Measurements from ENCODE around the gene METTL22. TPM values are rescaled to one million over a fixed set of nuclear protein-coding genes. Genes with fewer than 3 reads are reported as not detected.

METTL22 gene
- polyA plus RNA-seq, 1 of the 3 experiments (the other 2 are of a cell fraction), result 38.3 TPM

DNA sequence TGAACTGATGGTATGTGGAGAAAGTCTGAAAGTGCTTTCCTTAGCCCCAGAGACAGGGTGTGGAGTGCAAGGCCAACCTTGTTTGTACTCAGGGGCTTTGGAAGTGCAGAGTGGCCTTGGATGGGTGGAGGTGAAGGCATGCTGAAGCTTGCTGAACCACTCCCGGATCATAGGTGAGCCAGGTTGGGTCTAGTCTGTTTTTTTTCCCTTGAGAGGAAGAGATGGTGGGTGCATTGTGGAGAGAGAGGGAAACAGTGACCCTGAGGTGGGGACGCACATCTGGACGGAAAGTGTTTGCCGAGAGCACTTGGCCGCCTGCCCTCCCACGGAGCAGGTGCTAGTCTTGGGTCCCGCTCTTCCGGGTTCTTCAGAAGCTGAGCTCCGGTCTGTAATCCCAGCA, 65.4 kb downstream of the METTL22 start:
- no peak for DNase-seq
- CTCF ChIA-PET, result interaction anchor here (1.0 kb wide), 1 partner anchor 105 kb away, joined by 3 read pairs; no protein-coding TSS in a partner anchor
- WGBS (ENCODE audit: low lambda C conversion rate), result 85% methylated on average over 9 of the region's 9 CpGs
- no peak overlapping the region for H3K4me3 ChIP-seq (ENCODE audit: low read depth in 2 of 2, low read length in 1 of 2)
- no peaks in the 10 kb centered on the region for H3K9me2 ChIP-seq
- no peak overlapping the region for H3K9ac ChIP-seq
- H3K36me3 ChIP-seq (replicated peaks in 1 of 2; ENCODE audit: control insufficient read depth in 1 of 2, insufficient read depth in 2 of 2, low read length in 1 of 2), result no peaks in the 10 kb centered on the region
- H3K79me2 ChIP-seq (ENCODE audit: insufficient read depth), result no peaks in the 10 kb centered on the region
- H4K20me1 ChIP-seq (ENCODE audit: insufficient read depth), result no peaks in the 10 kb centered on the region
- H3K9me3 ChIP-seq, result peaks cover 7% of the 10 kb centered on the region
- no peak overlapping the region for H2AFZ ChIP-seq (ENCODE audit: low read depth)
- TF ChIP-seq, protein P1, sequence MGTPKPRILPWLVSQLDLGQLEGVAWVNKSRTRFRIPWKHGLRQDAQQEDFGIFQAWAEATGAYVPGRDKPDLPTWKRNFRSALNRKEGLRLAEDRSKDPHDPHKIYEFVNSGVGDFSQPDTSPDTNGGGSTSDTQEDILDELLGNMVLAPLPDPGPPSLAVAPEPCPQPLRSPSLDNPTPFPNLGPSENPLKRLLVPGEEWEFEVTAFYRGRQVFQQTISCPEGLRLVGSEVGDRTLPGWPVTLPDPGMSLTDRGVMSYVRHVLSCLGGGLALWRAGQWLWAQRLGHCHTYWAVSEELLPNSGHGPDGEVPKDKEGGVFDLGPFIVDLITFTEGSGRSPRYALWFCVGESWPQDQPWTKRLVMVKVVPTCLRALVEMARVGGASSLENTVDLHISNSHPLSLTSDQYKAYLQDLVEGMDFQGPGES (IDR thresholded peaks at IDR 0.05; ENCODE audit: low read depth, low read length), result no peak
- TF ChIP-seq CHD2 (IDR thresholded peaks at IDR 0.05; ENCODE audit: low read length, partially characterized antibody) (no peak), CTCF (IDR thresholded peaks at IDR 0.05) (no peak), POLR2AphosphoS5 (IDR thresholded peaks at IDR 0.05; ENCODE audit: low read depth, low read length) (no peak), FOSL2 (IDR thresholded peaks at IDR 0.05; ENCODE audit: borderline replicate concordance, low read depth) (no peak), MXI1 (IDR thresholded peaks at IDR 0.05; ENCODE audit: low read depth, low read length) (no peak), SIN3A (IDR thresholded peaks at IDR 0.05; ENCODE audit: borderline replicate concordance, low read depth, low read length) (no peak)
- no peak overlapping the region for H3K27ac ChIP-seq (ENCODE audit: low read depth in 2 of 2, low read length in 1 of 2)
- no peaks in the 10 kb centered on the region for H3F3A ChIP-seq (replicated peaks; ENCODE audit: insufficient read depth)
- no peak overlapping the region for H3K4me2 ChIP-seq
- POLR2A ChIA-PET, result no interaction called here
- no peaks in the 10 kb centered on the region for H3K27me3 ChIP-seq (ENCODE audit: insufficient read depth)
- H3K4me1 ChIP-seq (ENCODE audit: control insufficient read depth in 1 of 2, insufficient read depth in 2 of 2, low read depth in 1 of 2, low read length in 1 of 2), result peaks cover 0 to 29% of the 10 kb centered on the region in 2 experiments; a peak in 1 of 4 replicates

GRCh38 chr16:8689686-8690085, 68.2 kb downstream of the METTL22 start:
- no peaks in the 10 kb centered on the region for H3K27me3 ChIP-seq (ENCODE audit: insufficient read depth)
- no peak overlapping the region for H3K27ac ChIP-seq (ENCODE audit: low read depth in 2 of 2, low read length in 1 of 2)
- H3K4me2 ChIP-seq, result no peak overlapping the region
- DNase-seq, result no peak
- no peak overlapping the region for H2AFZ ChIP-seq (ENCODE audit: low read depth)
- H3K79me2 ChIP-seq (ENCODE audit: insufficient read depth), result no peaks in the 10 kb centered on the region
- 0% methylated on average over 1 of the region's 1 CpG for WGBS (ENCODE audit: low lambda C conversion rate)
- H3K4me3 ChIP-seq (ENCODE audit: low read depth in 2 of 2, low read length in 1 of 2), result no peak overlapping the region
- H3K4me1 ChIP-seq (ENCODE audit: control insufficient read depth in 1 of 2, insufficient read depth in 2 of 2, low read depth in 1 of 2, low read length in 1 of 2), result peaks cover 0 to 14% of the 10 kb centered on the region in 2 experiments; a peak in 1 of 4 replicates
- H4K20me1 ChIP-seq (ENCODE audit: insufficient read depth), result no peaks in the 10 kb centered on the region
- no peaks in the 10 kb centered on the region for H3K36me3 ChIP-seq (replicated peaks in 1 of 2; ENCODE audit: control insufficient read depth in 1 of 2, insufficient read depth in 2 of 2, low read length in 1 of 2)
- no peak overlapping the region for H3K9ac ChIP-seq
- no peaks in the 10 kb centered on the region for H3K9me2 ChIP-seq
- H3F3A ChIP-seq (replicated peaks; ENCODE audit: insufficient read depth), result no peaks in the 10 kb centered on the region
- ChIA-PET CTCF (interaction anchor here (1.2 kb wide), 1 partner anchor 10 kb away, joined by 3 read pairs; no protein-coding TSS in a partner anchor), POLR2A (no interaction called here)
- TF ChIP-seq USF2 (IDR thresholded peaks at IDR 0.05; ENCODE audit: borderline replicate concordance, low read depth, low read length) (no peak), JUND (IDR thresholded peaks at IDR 0.05) (no peak), YY1 (IDR thresholded peaks at IDR 0.05; ENCODE audit: low read depth) (no peak), SMC3 (IDR thresholded peaks at IDR 0.05; ENCODE audit: low read depth, low read length) (no peak), TEAD4 (IDR thresholded peaks at IDR 0.05; ENCODE audit: borderline replicate concordance, insufficient read depth) (no peak), EZH2phosphoT487 (IDR thresholded peaks at IDR 0.05; ENCODE audit: borderline replicate concordance, low read depth) (no peak), RFX5 (IDR thresholded peaks at IDR 0.05; ENCODE audit: low read length) (no peak), GATA2 (CRISPR knock-in tag; IDR thresholded peaks at IDR 0.05) (no peak)
- TF ChIP-seq, protein P2, sequence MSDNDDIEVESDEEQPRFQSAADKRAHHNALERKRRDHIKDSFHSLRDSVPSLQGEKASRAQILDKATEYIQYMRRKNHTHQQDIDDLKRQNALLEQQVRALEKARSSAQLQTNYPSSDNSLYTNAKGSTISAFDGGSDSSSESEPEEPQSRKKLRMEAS (IDR thresholded peaks at IDR 0.05; ENCODE audit: low read depth), result no peak
- peaks cover 7% of the 10 kb centered on the region for H3K9me3 ChIP-seq
